Measurements from ENCODE around the gene NUDT1. TPM values are rescaled to one million over a fixed set of nuclear protein-coding genes. Genes with fewer than 3 reads are reported as not detected.

The NUDT1 gene
- total RNA-seq, 3 donors from 2014 or later (not counting 1 experiment from before 2014, with no cell fraction given) = 17.9 to 19.2 (median 18.2) TPM

- H3K27ac Mint-ChIP-seq = no peak overlapping the region
- Histone ChIP-seq H3K36me3 (ENCODE audit: control insufficient read depth, insufficient read depth, low read length) (peaks cover 63% of the 10 kb centered on the region), H3K9me3 (ENCODE audit: control insufficient read depth, insufficient read depth, low read length) (no peaks in the 10 kb centered on the region), H3K27ac (ENCODE audit: low read length) (no peak overlapping the region), H3K27me3 (ENCODE audit: control insufficient read depth, insufficient read depth, low read length) (no peaks in the 10 kb centered on the region), H3K4me3 (ENCODE audit: low read length) (no peak overlapping the region), H3K4me1 (ENCODE audit: control insufficient read depth, insufficient read depth, low read length) (no peaks in the 10 kb centered on the region)
- H3K27me3 Mint-ChIP-seq (ENCODE audit: low read depth in 2 of 2) = no peaks in the 10 kb centered on the region
- H3K9me3 Mint-ChIP-seq = no peaks in the 10 kb centered on the region
- TF ChIP-seq CTCF (IDR thresholded peaks at IDR 0.05) = no peak
- H3K4me3 Mint-ChIP-seq = no peak overlapping the region
- DNase-seq = no peak
- WGBS (ENCODE audit: insufficient coverage) = 94% methylated on average over 17 of the region's 17 CpGs
- peaks cover 7% of the 10 kb centered on the region for H3K36me3 Mint-ChIP-seq
- no peak for ATAC-seq
- intact Hi-C loops (cut with micrococcal nuclease) = no loop called here
- H3K4me1 Mint-ChIP-seq = no peaks in the 10 kb centered on the region
These were observed 26.2 kb upstream of the NUDT1 start for GRCh38 chr7:2215851-2216250.

- Histone ChIP-seq H3K27me3 (ENCODE audit: control insufficient read depth, insufficient read depth, low read length) (no peaks in the 10 kb centered on the region), H3K36me3 (ENCODE audit: control insufficient read depth, insufficient read depth, low read length) (peaks cover 56% of the 10 kb centered on the region), H3K4me3 (ENCODE audit: low read length) (no peak overlapping the region), H3K4me1 (ENCODE audit: control insufficient read depth, insufficient read depth, low read length) (no peaks in the 10 kb centered on the region), H3K27ac (ENCODE audit: low read length) (no peak overlapping the region), H3K9me3 (ENCODE audit: control insufficient read depth, insufficient read depth, low read length) (no peaks in the 10 kb centered on the region)
- H3K4me1 Mint-ChIP-seq = no peaks in the 10 kb centered on the region
- peaks cover 6% of the 10 kb centered on the region for H3K36me3 Mint-ChIP-seq
- H3K9me3 Mint-ChIP-seq = no peaks in the 10 kb centered on the region
- TF ChIP-seq CTCF (IDR thresholded peaks at IDR 0.05) = no peak
- ATAC-seq = no peak
- no peak overlapping the region for H3K27ac Mint-ChIP-seq
- no peak for DNase-seq
- intact Hi-C loops (cut with micrococcal nuclease) = no loop called here
- no peaks in the 10 kb centered on the region for H3K27me3 Mint-ChIP-seq (ENCODE audit: low read depth in 2 of 2)
- no peak overlapping the region for H3K4me3 Mint-ChIP-seq
- WGBS (ENCODE audit: insufficient coverage) = 97% methylated on average over 10 of the region's 10 CpGs
These were observed 24.8 kb upstream of the NUDT1 start for GRCh38 chr7:2217206-2217605.

GRCh38 chr7:2217716-2218443, 24.1 kb upstream of the NUDT1 start:
- peaks cover 54% of the 10 kb centered on the region for H3K36me3 ChIP-seq (ENCODE audit: control insufficient read depth, insufficient read depth, low read length)
- WGBS (ENCODE audit: insufficient coverage) = 94% methylated on average over 19 of the region's 19 CpGs
- no peaks in the 10 kb centered on the region for H3K36me3 Mint-ChIP-seq
- DNase-seq (no peak), ATAC-seq (no peak)
- no peaks in the 10 kb centered on the region for H3K9me3 ChIP-seq (ENCODE audit: control insufficient read depth, insufficient read depth, low read length)
- H3K27ac Mint-ChIP-seq = no peak overlapping the region
- no peaks in the 10 kb centered on the region for H3K4me1 ChIP-seq (ENCODE audit: control insufficient read depth, insufficient read depth, low read length)
- no peaks in the 10 kb centered on the region for H3K9me3 Mint-ChIP-seq
- intact Hi-C loops (cut with micrococcal nuclease) = no loop called here
- H3K4me1 Mint-ChIP-seq = no peaks in the 10 kb centered on the region
- no peak overlapping the region for H3K27ac ChIP-seq (ENCODE audit: low read length)
- no peak overlapping the region for H3K4me3 ChIP-seq (ENCODE audit: low read length)
- no peak overlapping the region for H3K4me3 Mint-ChIP-seq
- no peaks in the 10 kb centered on the region for H3K27me3 ChIP-seq (ENCODE audit: control insufficient read depth, insufficient read depth, low read length)
- TF ChIP-seq CTCF (IDR thresholded peaks at IDR 0.05) = no peak
- H3K27me3 Mint-ChIP-seq (ENCODE audit: low read depth in 2 of 2) = no peaks in the 10 kb centered on the region

- Histone ChIP-seq H3K4me3 (ENCODE audit: low read length) (no peak overlapping the region), H3K27ac (ENCODE audit: low read length) (no peak overlapping the region), H3K27me3 (ENCODE audit: control insufficient read depth, insufficient read depth, low read length) (no peaks in the 10 kb centered on the region), H3K9me3 (ENCODE audit: control insufficient read depth, insufficient read depth, low read length) (no peaks in the 10 kb centered on the region), H3K36me3 (ENCODE audit: control insufficient read depth, insufficient read depth, low read length) (peaks cover 51% of the 10 kb centered on the region), H3K4me1 (ENCODE audit: control insufficient read depth, insufficient read depth, low read length) (no peaks in the 10 kb centered on the region)
- DNase-seq = no peak
- no peaks in the 10 kb centered on the region for H3K36me3 Mint-ChIP-seq
- no peaks in the 10 kb centered on the region for H3K27me3 Mint-ChIP-seq (ENCODE audit: low read depth in 2 of 2)
- TF ChIP-seq CTCF (IDR thresholded peaks at IDR 0.05) = no peak
- no peak overlapping the region for H3K27ac Mint-ChIP-seq
- H3K4me1 Mint-ChIP-seq = no peaks in the 10 kb centered on the region
- WGBS (ENCODE audit: insufficient coverage) = 96% methylated on average over 9 of the region's 9 CpGs
- ATAC-seq = no peak
- H3K9me3 Mint-ChIP-seq = no peaks in the 10 kb centered on the region
- H3K4me3 Mint-ChIP-seq = no peak overlapping the region
- intact Hi-C loops (cut with micrococcal nuclease) = no loop called here
These were observed 23.6 kb upstream of the NUDT1 start for GRCh38 chr7:2218444-2218785.

Measured in natural killer cell (primary cell).